Measurements from ENCODE around the gene UNC79.

DNA sequence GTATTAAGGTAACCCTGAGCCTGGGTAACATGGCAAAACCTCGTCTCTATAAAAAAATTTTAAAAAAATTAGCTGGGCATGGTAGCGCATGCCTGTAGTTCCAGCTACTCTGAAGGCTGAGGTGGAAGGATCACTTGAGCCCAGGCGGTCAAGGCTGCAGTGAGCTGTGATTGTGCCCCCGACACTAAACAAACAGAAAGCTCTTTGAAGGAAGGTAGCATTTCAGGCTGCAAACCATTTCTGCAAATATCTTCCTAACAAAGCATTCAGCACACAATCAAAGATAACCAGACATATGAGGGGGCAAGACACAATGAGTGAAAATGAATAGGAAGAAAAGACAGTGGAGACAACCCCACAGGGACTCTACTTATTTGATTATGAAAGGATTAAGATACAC lies 238.9 kb downstream of the UNC79 start:
- no peak for TF ChIP-seq EZH2 (optimal IDR thresholded peaks at IDR 0.05; ENCODE audit: low read depth, low read length)
- TF ChIP-seq, protein P1, sequence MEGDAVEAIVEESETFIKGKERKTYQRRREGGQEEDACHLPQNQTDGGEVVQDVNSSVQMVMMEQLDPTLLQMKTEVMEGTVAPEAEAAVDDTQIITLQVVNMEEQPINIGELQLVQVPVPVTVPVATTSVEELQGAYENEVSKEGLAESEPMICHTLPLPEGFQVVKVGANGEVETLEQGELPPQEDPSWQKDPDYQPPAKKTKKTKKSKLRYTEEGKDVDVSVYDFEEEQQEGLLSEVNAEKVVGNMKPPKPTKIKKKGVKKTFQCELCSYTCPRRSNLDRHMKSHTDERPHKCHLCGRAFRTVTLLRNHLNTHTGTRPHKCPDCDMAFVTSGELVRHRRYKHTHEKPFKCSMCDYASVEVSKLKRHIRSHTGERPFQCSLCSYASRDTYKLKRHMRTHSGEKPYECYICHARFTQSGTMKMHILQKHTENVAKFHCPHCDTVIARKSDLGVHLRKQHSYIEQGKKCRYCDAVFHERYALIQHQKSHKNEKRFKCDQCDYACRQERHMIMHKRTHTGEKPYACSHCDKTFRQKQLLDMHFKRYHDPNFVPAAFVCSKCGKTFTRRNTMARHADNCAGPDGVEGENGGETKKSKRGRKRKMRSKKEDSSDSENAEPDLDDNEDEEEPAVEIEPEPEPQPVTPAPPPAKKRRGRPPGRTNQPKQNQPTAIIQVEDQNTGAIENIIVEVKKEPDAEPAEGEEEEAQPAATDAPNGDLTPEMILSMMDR (IDR thresholded peaks at IDR 0.05; ENCODE audit: low read length) = no peak
- TF ChIP-seq EZH2phosphoT487 (IDR thresholded peaks at IDR 0.05; ENCODE audit: low read length) = no peak
